HG02943 (cell line): ENCODE measurements around the gene BIK.

Experiments used
- ATAC-seq: cut with Tn5 transposase; IDR thresholded peaks from one replicate; pipeline ENCODE4 v1.9.1; 2021; ENCODE audit warnings: mild to moderate bottlenecking, low read depth, moderate library complexity; ENCODE audit not compliant: unreplicated experiment

BIK gene

DNA sequence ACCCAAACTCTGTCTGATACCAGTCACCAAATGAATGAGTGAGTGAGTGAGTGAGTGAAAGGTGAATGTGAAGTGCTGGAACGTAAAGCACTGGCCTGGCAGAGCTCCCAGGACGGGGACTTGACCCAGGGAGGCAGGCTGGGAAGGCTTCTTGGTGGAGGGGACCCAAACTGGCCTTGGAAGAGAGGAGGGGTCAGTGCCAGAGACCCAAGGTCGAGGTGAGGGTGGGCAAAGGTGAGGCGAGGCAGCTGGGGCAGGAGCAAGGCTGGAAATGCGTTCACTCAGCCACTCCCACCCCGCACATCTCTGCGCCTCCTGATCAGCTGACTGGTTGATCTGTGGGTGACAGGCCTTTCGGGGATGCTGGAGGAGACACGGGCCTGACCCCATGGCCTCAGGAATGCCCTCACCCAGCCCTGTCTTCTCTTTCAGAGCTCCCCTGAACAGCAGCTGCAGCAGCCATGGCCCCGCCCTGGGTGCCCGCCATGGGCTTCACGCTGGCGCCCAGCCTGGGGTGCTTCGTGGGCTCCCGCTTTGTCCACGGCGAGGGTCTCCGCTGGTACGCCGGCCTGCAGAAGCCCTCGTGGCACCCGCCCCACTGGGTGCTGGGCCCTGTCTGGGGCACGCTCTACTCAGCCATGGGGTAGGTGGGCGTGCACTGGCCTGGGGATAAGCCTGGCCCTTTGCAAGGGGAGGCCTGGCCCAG is 48.4 kb downstream of the BIK start:
- no peak for ATAC-seq

DNA sequence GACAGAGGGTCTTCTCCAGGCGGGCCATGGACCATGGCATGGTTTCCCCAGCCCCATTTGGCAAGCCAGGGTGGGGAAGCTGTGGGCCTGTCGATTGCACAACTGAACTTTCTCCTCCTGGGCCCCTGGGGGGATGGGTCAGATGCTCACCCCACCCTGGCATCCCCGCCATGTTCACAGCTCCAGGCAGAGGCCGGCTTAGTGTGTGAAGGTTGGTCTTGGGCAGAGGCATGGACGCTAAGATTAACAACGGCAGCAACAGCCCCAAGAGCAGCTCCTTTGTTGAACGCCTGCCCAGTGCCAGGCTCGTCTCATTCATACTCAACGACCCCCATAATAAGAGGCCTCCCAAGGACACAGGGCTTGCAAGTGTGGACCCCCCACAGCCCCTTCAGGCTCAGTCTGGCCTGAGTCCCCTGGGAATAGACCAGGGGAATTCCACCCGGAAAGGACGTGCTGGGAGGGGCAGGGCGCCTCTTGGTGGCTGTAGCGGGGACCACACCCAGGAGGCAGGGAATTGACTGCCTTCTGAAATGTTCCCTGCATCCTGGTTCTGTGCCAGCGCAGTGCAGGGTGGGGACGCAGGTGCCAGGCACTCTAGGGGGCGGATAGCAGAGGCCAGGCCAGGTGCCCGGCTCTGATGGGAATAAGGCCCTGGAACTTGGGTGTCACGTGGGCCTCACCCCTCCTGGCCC is 49.1 kb downstream of the BIK start:
- no peak for ATAC-seq

DNA sequence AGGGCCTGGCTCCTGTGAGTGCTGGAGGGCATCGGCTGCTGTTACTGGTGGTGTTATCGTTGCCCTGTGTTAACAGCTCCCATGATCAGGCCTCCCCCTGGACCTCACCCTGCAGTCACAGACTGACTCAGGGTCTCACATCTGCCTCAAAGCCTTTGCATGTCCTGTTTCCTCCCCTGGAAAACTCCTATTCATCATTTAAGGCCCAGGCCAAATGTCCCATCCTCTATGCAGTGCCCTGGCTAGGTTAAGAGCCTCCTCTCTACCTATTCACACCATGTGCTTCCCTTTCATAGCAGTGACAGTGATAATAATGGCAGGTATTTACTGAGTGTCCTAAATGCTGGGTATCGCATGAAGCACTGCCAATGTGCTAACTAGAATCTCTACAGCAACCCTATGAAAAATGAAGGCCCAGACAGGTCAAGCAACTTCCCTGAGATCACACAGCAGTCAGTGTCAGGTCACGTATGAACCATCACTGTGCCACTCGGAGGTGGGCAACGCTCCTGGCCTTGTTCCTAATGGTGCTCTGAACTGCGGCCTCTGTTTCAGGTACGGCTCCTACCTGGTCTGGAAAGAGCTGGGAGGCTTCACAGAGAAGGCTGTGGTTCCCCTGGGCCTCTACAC is 50.1 kb downstream of the BIK start:
- ATAC-seq, result no peak

DNA sequence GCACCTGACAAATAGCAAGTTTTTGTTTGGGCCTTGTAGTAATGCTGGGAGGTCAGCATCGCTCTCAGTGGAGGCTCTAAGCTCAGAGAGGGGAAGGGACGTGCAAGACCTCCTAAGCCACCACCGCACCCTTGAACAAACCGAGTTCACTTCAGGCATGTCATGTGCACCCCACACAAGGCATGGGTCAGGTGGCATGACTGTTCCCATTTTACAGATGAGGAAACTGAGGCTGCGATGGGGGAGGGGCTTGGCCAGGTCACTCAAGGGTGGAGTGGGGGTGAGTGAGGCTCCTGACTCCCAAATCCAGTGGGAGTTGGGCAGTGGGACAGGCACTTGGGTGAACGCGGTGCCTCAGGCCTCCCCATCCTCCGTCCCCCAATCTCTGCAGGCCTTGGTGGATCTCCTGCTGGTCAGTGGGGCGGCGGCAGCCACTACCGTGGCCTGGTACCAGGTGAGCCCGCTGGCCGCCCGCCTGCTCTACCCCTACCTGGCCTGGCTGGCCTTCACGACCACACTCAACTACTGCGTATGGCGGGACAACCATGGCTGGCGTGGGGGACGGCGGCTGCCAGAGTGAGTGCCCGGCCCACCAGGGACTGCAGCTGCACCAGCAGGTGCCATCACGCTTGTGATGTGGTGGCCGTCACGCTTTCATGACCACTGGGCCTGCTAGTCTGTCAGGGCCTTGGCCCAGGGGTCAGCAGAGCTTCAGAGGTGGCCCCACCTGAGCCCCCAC is 52.0 kb downstream of the BIK start:
- no peak for ATAC-seq

DNA sequence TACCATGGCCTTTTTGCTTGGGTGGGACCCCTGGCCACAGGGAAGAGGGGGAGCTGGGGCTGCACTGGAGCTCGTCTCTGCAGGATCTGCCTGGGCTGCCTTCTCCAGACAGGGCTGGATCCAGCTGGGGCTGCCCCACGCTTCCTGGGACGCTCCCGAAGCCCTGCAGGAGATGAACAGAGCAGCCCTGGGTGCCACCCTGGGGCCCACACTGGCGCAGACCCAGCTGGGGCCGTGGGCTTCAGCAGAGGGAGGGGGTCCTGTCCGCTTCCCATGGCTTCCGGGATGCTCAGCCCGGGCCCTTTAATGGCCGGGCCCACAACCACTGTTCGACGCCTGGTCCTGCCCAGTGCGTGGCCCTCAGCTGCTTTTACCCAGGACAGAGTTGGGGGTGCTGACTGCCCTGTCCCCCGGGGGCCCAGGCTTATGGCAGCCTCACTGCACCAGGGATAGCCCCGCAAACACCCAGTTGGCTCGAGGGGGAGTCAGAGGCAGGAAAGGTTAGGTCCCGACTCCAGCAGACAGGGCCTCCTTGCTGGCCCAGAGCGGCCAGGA is 52.8 kb downstream of the BIK start:
- ATAC-seq, result no peak

DNA sequence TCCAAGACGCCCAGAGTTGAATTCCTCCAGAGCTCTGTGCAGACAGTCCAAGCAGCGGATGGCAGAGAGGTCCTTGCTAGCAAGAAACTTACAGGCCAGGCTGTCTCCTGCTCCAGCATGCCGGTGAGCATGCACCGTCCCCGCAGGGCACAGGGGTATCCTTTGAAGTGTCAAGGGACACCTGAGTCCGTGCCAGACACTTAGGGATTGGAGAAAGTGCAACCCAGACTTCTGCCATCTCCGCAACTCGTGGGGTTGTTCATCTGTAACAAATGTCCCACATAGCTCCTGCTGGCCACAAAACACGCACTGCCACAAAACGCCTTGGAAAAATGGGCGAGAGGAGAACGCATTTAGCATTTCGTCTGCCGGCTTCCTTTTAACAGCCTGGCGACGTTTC is 54.1 kb downstream of the BIK start:
- no peak for ATAC-seq

DNA sequence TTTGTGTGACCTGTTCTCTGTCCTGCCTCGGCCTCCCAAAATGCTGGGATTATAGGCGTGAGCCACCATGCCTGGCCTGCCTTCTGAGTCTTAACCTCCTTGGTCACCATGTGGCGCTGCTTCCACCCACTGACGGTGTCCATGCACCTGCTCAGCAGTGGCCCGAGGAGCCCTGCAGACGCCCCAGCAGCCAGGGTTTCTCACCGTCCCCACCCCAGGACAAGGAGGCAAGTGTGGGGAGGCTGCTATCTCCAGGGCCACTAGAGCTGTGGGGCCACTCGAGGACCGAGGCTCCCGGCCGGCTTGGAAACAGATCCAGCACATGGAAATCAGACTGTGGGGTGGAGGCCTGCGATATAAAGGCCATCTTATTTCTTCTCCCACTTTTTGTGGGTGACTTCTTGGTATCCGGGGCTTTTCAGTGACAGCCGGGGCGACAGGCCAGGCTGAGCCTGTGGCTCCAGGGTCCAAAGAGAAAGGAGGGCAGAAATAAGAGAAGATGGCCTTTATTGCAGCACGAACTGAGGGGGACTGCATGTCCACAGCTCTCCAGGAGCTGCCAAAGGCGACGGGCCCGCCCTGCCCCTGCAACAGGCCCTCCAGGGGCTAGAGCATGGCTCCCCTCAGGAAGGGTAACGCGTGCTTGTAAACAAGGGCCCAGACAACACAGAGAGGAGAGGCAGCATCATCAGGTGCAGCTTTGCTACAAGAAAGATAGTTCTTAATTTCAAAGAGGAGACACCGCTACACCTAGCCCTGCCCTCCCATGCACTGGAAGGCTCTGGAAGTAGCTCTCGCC is 55.8 kb downstream of the BIK start:
- ATAC-seq, result no peak

DNA sequence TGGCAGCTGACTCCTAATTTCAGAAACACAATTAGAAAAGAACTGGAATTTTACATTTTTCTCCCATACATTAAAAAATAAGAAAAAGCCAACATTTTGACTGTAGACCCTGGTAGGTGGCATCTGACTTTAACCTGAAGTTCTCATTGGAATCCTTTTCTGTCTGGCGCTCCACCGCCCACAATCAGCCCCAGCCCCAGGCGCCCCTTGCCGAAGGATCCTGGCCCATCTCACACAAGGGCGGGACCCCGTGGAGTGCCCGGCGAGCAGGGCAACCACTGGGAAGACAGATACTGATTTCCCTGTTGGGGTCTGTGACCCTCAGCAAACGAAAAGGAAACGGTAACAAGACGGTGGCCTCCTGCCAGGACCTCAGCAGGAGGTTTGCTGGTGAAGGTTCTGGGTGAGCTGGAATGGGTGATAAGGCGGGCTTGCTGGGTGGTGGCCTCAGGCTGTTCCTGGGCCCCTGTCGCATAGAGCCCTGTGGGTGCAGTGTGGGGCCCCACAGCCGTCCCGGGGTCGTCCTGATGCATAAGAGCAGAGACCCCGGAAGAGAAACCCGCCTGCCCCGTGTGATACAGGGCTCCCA is 56.5 kb downstream of the BIK start:
- no peak for ATAC-seq

DNA sequence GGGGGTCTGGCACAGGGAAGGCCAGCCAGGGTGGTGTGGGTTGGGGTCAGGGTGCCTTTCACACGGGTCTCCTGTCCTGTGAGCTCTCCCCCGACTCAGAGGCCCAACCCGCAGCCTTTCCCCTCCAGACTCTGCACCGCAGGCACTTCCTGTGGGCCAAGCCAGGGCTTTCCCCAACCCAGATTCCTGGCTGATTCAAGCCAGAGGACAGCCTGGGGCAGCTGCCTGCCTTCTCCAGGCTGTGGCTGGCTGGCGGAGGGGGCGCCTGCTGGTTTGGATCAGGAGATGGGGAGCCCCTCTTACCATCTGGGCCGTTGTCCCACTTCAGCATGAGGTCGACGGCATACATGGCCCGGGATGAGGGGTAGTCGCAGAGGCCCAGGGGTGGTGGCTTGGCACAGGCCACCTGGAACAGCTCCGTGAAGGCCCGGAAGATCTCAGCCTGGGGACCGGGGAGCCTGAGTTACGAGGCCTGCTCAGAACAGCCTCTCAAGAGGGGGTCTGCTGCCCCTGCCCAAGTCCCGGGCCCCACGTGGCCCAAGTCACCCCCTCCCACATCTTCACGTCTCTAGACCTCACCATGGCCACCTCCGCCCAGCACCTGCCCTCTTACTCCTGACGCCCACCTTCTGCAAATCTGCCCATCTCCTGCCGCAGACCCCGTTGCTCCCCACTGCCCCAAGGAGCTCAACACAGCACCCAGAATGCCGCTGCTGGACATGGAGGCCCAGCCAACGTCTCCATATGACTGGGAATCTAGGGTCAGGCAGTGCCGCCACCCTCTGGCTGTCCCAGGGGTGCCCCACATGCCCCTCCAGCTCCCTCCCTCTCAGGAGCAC is 58.1 kb downstream of the BIK start:
- ATAC-seq, result no peak

DNA sequence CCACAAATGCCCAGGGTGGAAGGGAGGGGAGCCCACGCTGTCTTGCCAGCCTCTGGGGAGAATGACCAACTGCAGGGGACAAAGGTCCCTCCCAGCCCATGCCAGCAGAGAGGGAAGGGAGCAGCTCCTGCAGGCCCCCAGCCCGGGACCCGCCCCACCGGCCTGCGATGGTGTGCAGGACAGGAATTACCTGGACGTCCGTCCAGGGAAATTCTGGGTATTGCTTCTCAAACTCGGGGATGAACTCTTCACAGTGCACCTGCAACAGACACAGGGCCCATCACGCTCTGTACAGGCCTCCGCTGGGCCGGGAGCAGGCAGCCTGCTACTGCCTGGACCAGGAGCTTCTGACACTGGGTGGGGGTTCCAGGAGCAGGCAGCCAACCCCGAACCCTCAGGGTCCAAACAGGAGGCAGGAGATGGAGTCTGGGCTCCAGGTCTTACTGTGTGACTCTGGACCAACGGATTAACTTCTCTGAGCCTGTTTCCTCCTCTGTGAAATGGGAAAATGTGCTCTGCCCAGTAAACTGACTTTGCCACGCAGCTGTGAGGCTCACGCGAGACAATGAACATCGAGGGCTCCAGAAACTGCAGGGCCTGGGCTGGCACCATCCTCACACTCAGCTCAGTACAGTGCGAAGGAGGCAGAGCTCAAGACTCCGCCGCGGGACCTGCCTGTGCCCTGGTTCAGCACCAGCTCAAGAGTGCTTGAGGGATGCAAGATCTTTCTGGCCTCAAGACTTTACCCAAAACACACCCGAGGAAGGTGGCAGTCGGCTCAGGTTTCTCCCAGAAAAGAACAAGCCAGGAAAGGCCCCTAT is 59.0 kb downstream of the BIK start:
- no peak for ATAC-seq

DNA sequence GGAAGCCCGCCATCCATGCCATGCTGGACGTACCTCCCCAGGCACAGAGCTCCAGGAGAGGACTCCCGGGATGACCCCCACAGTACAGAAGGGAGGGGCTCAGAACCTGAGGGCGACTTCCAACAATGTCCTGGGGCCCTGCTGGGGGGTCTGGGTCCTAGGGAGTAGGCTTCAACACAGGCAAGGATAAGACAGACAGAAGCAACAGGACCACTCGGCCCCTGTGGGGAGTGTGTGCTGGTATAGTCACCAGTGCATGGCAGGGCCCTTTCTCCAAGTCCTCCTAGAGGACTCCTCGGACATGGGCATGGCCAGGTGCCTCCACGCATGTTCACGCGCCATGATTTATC is 59.6 kb downstream of the BIK start:
- ATAC-seq, result no peak

DNA sequence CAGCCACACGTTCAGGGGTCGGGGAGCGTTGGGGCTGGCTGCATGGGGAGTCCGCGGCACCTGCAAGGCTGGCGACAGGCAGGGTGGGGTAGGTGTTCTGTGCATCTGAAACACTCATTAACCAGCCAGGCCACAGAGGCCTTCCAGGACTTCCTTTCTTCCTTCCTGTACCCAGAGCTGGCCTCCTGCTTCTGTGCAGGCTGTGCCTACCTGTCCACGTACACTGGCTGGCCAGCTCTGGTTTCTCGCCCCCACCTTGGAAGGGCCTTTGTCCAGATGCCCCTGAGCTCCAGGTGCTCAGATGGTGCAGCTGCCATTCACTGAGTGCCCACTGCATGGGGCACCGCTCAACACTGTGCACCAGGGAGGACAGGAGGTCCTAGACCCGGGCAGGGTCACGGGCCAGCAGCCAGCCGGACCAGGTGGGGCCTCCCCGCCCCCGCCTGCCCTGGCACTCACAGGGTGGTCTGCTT is 60.5 kb downstream of the BIK start:
- ATAC-seq, result no peak

DNA sequence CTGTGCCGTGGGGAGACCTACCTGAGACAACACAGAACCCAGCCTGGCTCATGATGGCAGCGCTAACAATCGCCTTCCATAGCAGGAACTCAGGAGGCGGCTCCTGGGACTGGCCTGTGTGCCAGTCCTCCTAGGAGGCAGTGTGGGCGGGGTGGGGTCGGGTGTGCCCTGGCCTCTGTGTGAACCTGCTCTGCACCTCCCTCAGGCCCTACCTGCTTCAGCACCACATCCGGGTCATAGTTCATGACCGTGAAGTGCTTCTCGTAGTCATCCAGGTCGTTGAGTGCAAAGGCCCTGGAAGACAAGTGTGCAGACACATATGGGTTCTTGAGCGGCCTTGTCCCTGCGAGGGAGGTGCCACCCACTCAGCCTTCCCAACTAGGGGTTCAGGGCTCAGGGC is 61.1 kb downstream of the BIK start:
- ATAC-seq, result no peak

DNA sequence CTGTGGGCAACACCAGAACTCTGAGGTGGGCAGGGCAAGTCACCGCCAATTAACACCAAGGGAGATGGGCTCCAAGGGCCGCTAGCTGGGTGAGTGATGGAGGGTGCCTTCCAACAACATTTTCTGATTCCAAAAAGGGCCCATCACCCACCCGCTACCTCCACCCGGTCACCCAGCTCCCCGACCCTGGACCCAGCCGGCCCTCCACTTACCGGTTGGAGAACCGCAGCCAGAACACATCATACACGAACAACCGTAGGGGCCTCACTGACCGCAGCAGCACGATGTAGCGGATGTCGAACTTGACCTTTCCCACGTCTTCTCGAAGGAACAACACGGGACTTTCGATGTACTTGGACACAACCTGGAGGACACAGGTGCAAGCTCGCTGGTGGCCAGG is 61.6 kb downstream of the BIK start:
- ATAC-seq, result no peak

DNA sequence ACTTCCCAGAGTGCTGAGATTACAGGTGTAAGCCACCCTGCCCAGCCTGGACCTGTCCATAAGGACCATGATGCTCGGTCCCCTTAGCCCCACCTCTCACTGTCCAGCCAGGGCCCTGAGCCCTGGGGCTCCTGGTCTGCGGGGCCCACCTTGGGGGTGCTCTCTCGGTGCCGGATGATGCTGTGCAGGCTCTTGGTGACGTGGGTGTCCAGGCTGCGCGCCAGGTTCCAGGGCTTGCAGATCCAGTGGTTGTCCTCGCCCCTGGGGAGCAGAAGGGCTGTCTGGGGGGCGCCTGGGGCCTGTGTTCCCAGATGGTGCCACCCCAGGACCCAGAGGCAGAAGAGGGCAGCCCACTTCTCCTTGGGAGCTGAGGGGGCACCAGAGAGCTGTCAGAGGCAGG is 63.0 kb downstream of the BIK start:
- no peak for ATAC-seq

DNA sequence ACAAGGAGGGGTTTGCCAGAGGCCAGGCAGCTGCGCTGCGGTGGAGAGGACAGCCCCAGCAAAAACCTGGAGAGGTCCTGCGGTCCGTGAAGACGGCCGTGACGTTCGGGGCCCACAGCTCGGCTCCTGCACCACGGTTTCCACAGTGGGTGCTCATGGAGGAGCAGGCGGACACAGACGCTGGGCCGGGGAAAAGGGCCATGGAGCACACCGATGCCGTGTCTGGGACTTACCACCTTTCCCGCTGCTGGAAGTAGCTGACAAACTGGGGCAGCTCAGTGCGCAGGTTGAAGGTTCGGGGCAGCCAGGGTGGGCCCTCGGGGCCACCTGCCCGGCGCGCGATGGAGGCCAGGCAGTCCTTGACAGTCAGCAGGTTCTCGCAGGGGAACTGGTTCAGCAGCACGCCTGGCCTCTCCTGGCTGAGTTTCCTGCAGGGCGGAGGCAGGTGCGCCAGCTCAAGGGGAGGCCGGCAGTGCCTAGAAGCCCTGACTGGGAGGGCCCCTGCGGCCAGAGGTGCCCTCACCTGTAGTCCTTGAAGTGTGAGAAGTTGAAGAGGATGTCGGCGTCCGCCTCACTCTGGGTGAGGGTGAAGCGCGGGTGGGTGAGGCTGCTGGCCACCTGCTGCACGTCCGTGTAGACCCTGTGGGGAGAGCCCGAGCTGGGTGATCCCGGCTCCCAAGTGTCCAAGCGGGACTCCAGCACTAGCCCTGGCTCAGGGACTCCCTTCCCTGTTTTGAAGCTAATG is 63.6 kb downstream of the BIK start:
- ATAC-seq, result no peak

DNA sequence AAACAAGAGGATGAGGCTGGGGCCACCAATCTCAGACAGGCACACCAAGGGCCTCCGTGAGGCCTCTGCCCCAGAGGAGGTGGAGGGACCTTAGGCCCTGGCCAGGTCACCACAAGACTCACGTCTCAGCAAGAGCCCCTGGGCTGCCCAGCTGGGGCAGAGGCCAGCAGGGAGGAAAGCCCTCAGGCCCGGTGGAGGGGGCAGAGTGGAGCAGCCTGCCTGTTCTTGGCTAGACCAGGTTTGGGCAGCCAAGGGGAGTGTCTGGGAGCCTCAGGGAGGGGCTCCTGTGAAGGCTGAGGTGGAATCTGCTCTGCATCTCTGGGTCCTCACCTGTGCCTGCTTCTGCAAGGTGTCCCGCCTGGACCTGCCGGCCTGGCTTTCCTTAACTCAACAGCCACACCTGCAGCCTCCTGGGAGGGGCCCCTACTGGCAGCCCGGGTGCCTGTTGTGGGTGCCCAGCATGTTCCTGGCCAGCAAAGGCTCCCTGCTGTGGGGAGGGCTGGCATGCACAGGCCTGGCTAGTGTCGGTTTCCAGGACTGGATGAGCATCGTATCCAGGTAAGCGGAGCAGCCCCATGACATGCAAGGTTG is 64.5 kb downstream of the BIK start:
- ATAC-seq, result no peak
